NB4 (cell line): ENCODE data around the gene PDE4B.

Experiments
- POLR2A ChIP-seq: IDR thresholded peaks from 2 replicates; pipeline ENCODE4 v1.6.1; 2011; ENCODE audit warnings: mild to moderate bottlenecking; ENCODE audit not compliant: insufficient read length; ENCODE audit errors: extremely low read depth
- TF ChIP-seq, protein P1 (sequence below): IDR thresholded peaks from one replicate; pipeline ENCODE4 v1.5.1; 2012; ENCODE audit warnings: low read depth, low read length

GRCh38 chr1:66108624-66109023, 315.9 kb downstream of the PDE4B start:
- TF ChIP-seq, protein P1, sequence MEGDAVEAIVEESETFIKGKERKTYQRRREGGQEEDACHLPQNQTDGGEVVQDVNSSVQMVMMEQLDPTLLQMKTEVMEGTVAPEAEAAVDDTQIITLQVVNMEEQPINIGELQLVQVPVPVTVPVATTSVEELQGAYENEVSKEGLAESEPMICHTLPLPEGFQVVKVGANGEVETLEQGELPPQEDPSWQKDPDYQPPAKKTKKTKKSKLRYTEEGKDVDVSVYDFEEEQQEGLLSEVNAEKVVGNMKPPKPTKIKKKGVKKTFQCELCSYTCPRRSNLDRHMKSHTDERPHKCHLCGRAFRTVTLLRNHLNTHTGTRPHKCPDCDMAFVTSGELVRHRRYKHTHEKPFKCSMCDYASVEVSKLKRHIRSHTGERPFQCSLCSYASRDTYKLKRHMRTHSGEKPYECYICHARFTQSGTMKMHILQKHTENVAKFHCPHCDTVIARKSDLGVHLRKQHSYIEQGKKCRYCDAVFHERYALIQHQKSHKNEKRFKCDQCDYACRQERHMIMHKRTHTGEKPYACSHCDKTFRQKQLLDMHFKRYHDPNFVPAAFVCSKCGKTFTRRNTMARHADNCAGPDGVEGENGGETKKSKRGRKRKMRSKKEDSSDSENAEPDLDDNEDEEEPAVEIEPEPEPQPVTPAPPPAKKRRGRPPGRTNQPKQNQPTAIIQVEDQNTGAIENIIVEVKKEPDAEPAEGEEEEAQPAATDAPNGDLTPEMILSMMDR: no peak
- no peak for TF ChIP-seq POLR2A
